GM03348 (cell line): ENCODE results near the gene TANC1.

Experiments
- DNase-seq: peaks from one replicate; pipeline ENCODE4 v3.0.0; 2012; ENCODE audit warnings: low spot score

Gene TANC1

DNA sequence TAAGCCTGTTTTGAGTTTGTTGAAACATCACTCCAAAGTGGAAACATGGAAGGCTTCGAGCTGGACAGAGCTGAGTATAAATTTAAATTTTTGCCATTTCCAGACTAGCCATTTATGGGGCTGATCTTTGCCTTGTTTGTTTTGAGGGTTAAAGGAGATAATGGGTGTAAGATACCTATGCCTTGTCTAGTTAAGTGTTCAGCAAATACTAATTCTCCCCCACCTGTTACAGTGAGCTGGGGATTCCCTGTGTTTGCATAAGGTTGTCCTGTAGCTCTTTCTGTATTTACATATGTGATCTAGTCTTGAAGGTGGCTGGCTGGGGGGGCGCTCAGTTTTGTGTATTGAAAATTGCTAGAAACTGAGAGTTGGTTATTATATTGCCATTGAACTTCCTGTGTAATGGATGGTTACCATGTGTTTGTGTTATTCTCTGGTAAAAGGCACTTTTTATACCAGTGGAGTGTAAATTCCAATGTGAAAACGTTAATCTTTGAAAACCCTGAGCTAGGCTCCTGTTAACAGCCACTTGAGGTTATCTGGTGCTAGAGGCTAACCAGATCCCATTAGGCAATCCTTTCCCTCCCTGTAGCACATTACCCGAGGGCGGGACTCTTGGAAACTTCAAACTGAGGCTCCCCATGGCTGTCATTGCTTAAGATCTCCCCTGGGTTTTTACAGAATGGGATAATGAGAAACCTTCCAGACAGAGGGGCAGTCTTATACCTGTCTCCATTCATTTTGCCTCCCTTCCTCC lies 26.7 kb downstream of the TANC1 start:
- no peak for DNase-seq

DNA sequence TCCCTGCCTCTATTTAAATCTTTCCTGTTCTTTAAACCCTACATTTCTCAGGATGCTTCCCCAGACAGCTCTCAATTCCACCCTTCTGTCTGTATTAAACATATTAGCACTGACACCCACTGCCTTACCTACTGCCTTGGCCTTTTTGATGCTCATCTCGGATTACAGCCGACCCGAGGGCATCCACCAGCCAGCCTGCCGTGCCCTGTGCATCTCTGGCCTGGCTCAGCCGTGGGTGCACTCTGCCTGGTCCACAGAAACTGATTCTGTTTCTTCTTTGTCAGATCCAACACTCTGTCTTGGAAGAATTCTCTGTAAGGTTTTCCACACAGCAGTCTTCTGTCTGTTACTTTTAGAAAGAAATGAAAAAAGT lies 27.2 kb downstream of the TANC1 start:
- no peak for DNase-seq

DNA sequence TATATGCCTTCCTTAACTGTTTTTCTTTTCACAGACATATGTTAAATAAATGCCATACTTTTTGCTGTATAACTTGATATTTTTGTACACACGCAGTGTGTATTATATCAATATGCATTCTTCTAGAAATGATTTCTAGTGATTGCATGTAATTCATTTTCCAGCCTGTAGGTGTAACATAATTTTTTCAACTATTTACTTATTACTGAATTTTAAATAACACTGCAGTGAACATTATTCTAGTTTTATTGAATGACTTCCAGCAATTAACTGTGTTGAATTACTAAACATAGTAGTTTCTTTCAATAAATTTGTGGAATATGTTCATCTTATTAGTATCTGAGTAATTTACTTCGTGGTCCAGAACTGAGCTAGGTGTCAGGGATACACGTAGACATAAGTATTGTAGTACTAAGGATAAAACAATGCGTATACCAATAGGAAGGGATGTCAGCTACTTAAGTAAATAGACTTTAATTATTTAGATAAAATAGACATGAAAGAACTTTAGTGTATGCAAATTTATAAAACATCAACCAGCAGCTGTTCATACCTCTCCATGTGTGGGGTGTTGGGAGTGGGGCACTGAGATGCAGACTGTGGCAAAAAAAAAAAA lies 28.0 kb downstream of the TANC1 start:
- no peak for DNase-seq

DNA sequence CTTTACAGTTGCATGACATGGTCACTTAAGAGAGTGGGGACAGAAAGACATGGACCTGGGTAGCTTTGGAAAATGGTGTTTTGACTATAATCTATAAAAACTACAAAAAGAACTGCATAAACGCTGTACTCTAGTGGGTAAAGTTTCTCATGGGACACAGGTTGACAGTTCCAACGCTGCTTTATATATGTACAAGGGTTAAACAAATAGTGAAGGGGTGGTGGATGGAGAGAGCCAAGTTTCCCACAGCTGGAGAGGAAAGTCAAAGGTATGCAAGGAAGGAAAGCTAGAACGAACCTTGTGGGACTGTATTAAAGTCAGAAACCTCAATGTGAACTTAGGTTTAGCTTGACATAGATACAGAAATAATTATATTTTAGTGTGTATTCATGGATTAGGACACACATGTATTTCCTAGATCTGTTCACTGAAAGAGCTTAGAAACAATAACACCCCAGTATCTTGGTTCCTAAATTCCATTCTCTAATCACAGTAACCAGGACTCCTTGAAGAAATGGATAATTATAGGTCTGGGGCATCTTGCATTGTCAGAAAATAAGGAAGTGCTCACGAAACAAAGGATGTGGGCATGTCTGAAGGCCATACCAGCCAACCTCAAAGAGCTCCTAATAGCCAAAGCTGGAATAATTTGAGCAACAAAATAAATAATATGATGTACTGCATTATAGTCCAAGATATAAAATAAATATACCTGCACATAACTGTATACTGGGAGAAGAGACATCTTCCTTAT lies 28.8 kb downstream of the TANC1 start:
- DNase-seq = no peak

DNA sequence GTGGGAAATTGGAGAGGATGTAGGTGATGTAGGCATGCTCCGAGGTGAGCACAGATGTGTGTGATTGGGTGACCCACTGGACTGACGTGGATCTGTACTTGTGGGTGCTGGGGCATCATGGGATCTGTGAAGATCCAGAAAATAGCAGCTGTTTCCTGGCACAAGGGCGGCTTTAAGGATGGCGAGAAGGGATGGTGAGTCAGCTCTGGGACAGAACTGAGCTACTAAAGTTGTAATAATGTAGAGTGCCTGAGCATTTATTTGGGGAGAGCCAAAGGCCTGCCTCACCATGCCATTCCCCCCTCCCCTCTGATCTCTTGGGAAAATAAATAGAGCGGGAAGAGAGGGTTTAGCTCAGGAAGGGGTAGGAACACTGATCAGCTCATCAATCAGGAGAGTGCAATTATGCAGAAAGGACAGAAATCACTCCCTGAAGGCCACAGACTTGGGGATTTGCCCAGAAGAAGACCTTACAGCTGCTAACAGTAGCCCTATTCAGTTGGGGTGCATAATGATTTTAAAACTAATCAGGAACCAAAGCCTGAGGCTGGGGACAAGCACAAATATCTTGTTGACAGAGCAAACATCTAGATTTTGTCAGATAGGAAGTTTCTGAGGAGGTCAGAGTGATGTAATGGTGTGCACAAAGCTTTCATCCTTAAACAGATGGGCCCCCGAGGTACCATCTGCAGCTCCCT lies 30.3 kb downstream of the TANC1 start:
- peak; percentile 22 for DNase-seq

DNA sequence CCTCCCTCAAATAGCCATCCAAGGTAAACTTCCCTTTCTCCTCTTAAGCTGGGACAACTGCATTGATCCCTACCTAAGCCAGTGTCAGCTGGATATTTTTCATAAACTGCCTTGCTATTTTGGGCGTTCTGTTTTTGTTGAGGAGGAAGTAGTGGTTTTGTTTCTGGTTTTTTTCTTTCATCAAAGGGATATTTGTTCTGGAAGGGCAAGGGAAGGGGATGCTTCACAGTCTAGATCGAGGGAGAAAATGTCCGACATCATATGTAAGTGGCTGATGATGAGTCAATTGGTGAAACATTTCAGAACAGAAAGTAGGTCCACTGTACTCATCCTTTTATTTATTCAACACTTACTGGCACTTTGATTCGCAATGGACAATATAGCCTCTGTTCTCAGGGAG lies 31.0 kb downstream of the TANC1 start:
- peak; percentile 21 for DNase-seq

DNA sequence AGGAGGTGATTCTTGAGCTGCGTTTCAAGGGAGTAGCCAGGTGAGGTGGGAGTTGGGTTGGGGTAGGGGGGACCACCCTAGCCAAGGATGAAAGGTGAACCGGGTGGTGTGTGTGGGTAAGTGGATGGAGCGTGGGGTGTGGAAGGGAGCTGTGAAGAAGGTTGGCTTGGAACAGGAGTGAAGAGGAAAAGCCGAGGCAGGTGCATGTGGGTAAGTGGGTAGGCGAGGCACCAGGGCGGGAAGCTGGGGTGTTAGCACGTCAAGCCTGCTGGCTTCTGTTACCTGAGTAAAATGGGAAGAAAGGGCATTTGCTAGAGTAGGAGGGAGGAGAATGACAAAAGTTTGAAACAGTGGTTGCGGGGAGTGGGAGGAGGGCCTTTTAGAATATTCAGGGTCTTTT lies 31.6 kb downstream of the TANC1 start:
- no peak for DNase-seq

DNA sequence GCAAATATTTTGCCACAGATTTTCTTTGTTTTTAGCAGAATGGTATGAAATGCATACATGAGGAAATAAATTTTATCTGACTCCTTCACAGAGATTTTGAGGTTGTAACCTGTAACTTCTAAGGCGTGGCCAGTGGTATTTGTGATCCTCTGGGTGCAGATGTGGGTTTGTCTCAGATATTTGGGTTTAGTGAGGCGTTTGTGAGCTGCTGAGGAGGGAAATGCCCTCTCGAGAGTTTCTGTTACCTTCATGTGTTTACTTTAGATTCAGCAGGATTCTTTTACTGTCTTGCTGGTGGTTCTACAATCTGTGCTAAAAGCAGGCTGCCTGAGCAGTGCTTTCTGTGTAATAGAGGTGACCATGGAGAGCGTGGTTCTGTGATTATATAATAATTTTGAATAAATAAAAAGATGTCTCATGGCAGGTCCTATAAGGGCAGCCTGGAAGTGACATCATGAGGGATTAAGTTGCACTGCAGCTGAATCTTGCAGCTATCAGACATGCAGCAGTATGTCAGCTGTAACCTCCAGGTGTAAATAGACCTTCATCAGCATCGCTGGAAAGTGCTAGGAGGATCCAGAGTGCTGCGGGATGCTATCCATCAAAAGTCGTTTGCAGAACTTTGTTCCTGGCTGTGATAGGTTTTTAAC lies 34.1 kb downstream of the TANC1 start:
- no peak for DNase-seq

DNA sequence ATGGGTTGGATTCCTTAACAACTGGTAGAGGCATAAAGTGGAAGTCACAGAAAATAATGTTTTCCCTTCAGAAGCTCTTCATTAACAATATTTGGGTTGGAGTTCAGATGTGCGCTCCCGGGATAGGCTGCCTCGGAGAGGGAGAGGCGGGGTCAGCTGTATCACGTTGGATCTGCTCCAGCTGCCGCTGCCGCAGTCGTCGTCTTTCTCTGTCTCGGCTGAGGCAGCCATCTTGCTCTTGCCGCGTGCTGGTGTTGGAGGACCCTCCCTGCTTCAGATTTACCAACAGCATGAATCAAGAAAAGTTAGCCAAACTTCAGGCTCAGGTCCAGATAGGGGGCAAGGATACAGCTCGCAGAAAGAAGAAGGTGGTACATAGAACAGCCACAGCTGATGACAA lies 35.1 kb downstream of the TANC1 start:
- no peak for DNase-seq

DNA sequence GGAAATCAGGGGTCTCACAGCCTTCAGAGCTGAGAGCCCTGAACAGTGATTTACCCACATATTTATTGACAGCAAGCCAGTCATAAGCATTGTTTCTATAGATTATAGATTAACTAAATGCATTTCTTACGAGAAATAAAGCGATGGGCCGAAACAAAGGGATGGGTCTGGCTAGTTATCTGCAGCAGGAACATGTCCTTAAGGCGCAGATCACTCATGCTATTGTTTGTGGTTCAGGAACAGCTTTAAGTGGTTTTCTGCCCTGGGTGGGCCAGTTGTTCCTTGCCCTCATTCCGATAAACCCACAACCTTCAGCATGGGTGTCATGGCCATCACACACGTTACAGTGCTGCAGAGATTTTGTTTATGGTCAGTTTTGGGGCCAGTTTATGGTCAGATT lies 36.4 kb downstream of the TANC1 start:
- DNase-seq = no peak

DNA sequence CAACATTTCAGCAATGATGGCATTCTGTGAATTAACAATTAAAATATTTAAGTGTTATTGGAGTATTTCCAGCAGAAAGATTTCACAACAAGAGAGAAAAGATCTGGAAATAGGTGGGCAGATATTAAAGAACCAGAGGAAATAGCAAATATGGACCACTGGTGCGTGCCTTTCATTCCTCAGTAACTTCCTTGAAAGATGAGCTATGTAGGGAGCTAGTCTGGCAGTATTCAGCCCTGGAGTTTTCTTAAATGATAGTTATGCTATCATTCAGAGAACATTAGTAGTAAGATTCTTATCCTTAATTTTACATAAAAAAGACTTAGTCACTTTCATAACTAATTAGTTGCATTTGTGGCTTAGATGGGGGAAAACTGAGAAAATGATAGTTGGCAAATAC lies 41.5 kb downstream of the TANC1 start:
- DNase-seq = peak; percentile 54

DNA sequence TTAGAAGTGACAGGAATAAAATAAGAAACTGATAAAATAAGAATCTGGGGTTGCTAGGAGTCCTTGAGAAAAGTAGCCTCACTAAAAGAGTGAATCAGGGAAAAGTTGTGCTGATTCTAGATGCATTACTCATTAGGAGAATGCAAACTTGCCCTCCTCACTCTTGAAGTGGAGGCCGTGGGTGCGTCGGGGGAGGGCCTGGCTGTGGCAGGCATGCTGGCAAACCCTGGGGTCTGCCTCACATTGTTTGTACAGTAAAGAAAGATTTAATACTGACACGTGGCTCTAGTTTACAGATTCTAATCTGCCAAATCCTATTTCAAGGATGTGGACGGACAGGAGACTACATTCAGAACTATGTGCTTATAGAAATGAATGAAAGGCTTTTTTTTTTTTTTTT lies 41.9 kb downstream of the TANC1 start:
- DNase-seq = peak; percentile 76

DNA sequence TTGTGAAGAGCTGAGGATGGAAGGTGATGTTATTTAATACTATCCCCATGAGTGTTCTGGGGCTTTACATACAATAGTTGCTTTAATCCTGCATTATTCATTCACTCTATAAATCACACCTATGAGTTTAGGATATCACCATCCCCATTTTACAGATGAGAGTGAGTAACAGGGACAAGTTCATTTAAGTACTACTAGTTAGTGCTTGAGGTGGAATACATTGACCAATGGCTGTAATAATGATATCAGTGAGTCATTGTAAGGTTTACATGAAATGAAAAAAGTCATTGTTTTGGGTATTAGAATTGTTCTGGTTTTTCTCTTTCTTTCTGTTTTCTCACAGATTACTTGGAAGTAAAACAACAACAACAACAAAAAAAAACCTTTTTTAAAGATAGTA lies 42.5 kb downstream of the TANC1 start:
- no peak for DNase-seq

DNA sequence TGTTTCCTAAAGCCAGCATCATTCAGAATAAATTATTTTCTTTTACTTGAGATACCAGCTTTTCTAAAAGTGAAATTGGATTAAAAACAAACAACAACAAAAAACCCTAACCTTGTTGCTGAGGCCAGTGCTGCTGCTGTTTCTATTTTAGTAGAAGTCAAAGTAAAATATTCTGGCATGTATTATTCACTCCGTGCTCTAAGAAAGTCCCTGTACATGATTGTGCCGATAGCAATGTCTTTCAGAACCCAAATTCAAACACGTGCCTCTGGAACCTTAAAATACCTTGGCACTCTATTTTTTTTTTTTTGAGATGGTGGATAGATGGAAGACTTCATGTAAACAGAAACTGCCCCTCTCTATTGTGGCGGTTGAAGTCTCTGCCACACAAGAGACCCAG lies 43.7 kb downstream of the TANC1 start:
- no peak for DNase-seq

DNA sequence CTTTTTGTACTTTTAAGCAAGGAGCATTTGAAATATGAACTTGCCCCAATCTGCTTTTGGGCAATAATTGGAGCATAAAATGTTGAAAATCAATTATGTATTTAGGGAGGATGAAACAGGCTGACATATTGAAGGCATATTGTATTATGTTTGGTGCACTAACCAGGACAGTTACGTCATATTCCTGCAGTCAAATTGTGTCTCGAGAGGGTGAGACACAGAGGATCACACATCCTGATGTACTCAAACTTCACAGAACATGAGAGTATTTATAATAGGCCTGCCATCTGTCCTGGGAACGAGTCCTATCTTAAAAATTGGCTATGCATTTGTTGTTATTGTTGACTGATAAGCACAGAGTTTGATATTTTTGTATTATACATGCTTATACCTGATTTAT lies 44.7 kb downstream of the TANC1 start:
- no peak for DNase-seq

DNA sequence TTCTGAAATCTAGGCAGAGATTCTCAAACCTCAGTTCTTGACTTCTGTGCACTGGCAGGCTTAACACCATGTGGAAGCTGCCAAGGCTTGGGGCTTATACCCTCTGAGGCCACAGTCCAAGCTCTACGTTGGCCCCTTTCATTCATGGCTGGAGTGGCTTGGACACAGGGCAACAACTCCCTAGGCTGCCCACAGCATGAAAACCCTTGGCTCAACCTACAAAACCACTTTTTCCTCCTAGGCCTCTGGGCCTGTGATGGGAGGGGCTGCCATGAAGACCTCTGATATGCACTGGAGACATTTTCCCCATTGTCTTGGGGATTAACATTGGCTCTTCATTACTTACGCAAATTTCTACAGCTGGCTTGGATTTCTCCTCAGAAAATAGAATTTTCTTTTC lies 46.7 kb downstream of the TANC1 start:
- no peak for DNase-seq

DNA sequence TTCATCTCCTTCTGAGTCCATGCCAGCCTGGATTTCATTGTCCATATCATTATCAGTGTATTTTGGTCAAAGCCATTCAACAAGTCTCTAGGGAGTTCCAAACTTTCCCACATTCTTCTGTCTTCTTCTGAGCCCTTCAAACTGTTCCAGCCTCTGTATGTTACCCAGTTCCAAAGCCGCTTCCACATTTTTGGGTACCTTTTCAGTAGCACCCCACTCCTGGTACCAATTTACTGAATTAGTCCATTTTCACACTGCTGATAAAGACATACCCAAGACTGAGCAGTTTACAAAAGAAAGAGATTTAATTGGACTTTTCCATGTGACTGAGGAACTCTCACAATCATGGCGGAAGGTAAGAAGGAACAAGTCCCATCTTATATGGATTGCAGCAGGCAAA lies 47.4 kb downstream of the TANC1 start:
- DNase-seq = no peak

DNA sequence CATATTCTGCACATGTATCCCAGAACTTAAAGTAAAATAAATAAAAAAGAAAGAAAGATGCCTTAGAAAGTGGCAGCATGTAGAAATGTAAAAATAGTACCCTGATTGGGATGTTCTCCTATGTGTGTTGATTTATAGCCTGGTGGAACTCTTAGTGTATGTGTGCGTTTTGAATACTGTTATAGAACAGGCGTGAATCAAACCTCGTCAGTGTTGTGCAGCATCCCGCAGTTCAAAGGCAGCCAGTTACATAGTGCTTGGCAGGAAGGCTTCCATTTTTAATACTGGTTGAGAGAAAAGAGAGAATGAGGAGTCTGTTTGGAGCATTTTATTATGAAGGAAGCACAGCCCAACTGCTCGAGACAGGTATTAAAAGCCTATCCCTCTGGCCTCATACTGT lies 49.4 kb downstream of the TANC1 start:
- no peak for DNase-seq

DNA sequence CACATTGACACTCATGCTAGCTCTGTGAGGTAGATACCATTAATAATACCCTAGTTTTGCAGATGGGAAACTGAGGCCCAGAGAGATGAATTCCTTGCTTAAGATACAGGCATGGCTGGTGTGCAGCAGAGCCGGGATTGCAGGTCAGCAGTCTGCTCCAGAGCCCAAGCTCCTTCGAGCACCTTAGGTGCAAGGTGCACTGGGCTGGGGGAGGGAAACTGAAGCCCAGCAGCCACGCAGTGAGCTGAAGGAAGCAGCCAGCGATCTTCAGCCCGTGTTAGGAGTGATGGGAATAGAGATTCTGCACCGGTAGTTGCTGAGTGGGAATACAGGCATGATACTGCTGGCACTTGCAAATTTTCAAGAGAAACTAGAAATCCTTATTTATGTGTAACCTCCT lies 50.6 kb downstream of the TANC1 start:
- DNase-seq = no peak

DNA sequence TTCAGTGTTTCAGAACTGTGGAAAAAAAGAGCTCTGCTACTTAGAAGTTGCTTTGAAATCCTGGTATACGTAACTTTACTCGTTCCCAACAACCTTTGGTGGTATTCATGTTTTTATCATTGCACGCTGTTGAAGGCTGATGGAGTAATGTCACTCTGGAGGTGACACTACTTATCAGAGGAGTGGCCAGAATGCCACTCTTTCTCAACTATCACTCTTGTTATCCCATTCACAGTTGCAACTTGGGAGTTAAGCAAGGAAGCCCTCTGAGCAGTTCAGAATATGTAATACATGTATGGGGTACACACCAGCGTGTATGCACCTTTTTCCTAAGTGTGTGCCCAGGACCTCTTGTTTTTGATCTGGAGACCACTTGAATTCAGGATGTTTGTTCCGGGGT lies 53.6 kb downstream of the TANC1 start:
- no peak for DNase-seq

DNA sequence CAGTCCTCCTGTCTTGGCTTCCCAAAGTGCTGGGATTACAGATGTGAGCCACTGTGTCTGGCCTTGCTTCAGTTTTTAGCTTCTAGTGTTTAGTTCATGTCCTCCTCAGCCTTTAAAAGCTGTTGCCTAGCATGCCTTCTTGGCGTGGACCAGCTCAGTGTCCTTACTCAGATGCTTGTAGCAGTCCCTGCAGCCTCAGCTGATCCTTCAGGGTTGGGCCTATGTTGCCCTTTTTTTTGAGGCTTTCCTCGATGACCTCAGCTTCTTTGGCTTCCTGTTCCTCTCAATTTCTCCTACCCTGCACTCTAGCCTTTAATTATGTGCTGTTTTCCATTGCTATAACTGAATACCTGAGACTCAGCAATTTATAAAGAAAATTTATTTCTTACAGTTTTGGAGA lies 57.7 kb downstream of the TANC1 start:
- peak; percentile 27 for DNase-seq

DNA sequence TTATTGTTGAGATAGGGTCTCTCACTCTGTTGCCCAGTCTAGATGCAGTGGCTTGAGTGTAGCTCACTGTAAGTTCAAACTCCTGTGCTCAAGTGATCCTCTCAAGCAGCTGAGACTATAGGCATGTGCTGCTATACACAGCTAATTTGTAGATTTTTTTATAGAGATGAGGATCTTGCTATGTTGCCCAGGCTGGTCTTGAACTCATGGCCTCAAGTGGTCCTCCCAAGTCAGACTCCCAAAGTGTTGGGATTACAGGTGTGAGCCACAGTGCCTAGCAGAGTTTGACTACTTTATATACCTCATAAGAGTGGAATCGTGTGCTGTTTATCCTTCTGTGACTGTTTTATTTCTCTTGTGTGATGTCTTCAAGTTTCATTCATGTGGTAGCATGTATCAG lies 60.3 kb downstream of the TANC1 start:
- no peak for DNase-seq
